Amniotic epithelial cell (primary cell): ENCODE data around the gene VPS52.
"Not testable (repeated sequence)": the region's sequence is repeated elsewhere in the genome, so short reads cannot be mapped to it uniquely, and the experiment has no call there.

ENCODE experiments used
- DNase-seq: peaks from one replicate; pipeline ENCODE4 v3.0.0-alpha.2; 2010; ENCODE audit warnings: low read depth

The VPS52 gene

GRCh38 chr6:33279257-33279695, 7.6 kb upstream of the VPS52 start:
- DNase-seq: no peak

DNA sequence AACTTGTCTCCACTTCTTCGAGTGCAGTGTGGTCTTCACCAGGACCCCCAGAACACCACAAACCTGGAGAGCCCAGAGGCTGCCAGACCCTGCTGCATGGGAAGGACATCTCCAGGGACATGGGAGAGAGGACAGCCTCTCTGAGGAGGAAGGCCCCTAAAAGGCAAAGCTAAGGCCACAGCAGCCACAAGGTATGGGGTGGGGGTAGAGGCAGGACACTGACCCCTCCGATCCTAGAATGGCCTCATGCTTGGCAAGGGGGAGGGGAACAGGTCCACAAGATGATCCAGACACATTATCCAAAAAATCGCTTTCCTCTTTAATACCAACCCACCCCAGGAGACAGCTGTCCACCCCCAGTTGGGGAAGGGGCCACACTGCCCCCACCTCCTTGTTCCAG, 7.1 kb upstream of the VPS52 start:
- DNase-seq: no peak

- no peak for DNase-seq
Observed at GRCh38 chr6:33278392-33278741, 6.7 kb upstream of the VPS52 start.

DNA sequence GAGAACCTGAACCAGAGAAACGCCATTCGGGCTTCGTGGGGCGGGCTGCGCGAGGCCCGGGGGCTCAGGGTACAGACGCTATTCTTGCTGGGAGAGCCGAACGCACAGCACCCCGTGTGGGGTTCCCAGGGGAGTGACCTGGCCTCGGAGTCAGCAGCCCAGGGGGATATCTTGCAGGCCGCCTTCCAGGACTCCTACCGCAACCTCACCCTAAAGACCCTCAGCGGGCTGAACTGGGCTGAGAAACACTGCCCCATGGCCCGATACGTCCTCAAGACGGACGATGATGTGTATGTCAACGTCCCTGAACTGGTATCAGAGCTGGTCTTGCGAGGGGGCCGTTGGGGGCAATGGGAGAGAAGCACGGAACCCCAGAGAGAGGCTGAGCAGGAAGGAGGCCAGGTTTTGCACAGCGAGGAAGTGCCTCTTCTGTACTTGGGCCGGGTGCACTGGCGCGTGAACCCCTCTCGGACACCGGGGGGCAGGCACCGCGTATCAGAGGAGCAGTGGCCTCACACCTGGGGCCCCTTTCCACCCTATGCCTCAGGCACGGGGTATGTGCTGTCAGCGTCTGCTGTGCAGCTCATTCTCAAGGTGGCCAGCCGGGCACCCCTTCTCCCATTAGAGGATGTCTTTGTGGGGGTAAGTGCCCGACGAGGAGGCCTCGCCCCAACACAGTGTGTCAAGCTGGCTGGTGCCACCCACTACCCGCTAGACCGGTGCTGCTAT, 6.2 kb upstream of the VPS52 start:
- DNase-seq: no peak

DNA sequence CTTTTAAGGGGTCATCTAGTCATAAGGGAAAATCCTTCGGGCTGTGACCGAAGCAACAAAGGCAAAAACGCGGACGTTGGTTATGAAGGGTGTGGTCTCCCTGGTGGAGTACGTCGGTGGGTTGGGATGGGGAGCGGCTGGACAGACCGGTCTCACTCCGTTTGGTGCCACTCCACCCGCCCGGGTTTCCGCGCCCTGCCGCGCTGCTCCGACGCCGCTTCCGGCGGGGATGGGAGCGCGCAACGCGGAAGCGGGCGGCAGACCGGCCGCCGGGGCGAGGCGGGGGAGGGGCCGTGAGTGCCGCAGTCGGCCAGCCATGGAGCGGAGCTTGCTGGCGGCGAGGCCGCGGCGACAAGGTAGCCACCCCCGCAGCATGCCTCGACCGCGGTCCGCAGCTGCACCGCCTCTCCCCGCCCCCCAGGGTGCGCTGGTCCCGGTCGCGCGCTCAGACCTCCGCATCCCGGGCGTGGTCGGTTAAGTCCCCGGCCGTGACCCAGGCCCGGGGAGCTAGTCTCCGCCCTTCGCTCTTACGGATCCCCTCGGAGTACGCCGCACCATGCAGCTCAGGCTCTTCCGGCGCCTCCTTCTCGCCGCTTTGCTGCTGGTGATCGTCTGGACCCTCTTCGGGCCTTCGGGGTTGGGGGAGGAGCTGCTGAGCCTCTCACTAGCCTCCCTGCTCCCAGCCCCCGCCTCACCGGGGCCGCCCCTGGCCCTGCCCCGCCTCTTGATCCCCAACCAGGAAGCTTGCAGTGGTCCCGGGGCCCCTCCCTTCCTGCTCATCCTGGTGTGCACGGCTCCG, 5.4 kb upstream of the VPS52 start, which contains the start of gene B3GALT4:
Gene B3GALT4, plus strand, starts transcription at position 260 of the 799 bp plus-strand sequence. Its CDS starts 297 bp downstream, at position 557.
- peak; percentile 71 for DNase-seq

DNA sequence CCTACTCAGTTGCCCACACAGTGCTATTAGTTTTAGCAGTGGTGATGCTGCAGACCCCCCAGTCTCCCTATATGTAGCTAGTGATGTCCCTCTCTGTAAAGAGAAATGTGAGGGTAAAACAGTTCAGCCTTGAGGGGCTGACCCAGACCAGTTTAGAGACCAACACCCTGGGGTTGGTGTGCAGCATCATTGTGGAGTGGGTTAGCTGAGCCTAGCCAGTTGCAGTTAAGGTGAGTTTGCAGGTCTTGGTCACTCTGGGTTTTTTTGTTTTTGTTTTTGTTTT, 4.8 kb upstream of the VPS52 start:
- no peak for DNase-seq

GRCh38 chr6:33275795-33276580, 4.3 kb upstream of the VPS52 start:
- DNase-seq: not testable (repeated sequence)

- DNase-seq: no peak
Observed at GRCh38 chr6:33273924-33274902, 2.5 kb upstream of the VPS52 start.

DNA sequence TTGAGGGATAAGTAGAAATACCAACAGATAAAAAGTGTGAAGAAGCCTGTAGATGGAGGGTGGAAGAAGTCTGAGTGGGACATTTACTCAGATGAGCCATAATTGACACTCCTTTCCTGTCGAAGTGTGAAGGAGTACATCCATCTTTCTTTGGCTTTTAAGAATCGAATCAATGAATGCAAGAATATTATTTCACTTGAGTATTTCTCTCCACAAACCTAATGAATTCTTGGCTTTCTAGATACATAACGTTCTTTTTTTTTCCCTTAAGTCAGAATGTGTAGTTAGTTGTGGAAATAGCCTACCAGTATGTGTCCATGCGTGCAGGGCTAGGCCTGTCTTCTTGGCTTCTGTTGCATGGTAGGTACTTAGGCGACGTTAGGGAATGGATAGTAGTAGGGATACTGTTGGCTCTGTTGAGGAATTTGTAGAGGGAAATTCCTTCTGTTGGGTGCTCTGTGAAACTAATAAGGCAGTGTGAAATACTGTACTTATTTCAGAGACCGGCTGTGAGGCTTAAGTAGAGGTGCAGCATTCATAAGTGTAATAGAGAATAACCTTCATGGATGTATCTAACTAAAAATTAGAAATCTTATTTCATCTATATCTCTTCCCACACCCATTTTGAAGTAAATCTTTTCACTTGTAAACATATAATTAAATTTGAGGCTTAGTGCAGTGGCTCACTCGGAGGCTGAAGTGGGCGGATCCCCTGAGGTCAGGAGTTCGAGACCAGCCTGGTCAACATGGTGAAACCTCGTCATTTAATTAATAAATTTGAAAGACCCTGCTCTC, 1.6 kb upstream of the VPS52 start:
- no peak for DNase-seq

DNA sequence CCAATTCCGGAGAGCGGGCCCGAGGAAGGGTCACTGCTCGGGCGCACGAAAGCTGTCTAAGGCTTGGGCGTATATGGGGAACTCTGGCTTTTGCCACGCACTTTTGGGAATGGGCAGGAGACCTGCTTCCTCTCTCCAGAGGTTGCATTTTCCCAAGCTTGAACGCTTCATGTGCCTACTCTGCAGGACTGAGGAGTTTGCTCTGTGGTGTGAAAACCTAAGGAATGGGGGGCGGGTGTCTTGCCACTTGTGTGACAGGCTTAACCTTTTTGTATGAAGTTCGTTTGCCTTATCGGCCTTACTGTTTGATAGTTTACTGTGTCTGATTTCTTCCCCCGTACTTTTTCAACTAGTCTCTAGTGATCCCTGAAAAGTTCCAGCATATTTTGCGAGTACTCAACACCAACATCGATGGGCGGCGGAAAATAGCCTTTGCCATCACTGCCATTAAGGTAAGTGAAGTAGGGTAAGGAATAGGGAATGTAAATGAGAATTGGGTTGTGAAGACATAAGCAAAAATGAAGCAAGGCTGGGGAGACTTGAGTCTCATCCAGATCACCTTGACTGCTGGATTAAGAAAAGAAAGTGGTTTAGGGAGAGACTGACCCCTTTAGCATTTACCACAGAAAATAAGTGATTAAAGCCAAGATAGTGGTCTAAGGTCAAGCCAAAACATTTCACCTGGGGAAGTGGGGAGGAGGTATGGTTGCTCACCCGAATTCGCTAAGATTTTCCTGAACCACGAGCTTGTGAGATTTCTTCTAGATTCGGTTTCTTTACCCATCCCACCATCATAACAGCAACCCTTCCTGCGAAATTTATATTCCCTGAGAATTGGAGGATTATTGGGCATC, 826 bp upstream of the VPS52 start:
- DNase-seq: no peak

GRCh38 chr6:33271117-33271467, 584 bp downstream of the VPS52 start:
- no peak for DNase-seq

GRCh38 chr6:33264015-33264414, 7.7 kb downstream of the VPS52 start:
- DNase-seq: no peak

DNA sequence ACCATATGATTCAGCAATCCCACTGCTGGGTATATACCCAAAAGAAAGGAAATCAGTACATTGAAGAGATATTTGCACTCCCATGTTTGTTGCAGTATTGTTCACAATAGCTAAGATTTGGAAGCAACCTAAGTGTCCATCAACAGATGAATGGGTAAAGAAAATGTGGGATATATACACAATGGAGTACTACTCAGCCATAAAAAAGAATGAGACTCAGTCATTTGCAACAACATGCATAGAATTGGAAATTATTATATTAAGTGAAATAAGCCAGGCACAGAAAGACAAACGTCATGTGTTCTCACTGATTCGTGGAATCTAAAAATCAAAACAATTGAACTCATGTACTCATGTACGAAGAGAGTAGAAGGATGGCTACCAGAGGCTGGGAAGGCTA, 9.2 kb downstream of the VPS52 start:
- not testable (repeated sequence) for DNase-seq

DNA sequence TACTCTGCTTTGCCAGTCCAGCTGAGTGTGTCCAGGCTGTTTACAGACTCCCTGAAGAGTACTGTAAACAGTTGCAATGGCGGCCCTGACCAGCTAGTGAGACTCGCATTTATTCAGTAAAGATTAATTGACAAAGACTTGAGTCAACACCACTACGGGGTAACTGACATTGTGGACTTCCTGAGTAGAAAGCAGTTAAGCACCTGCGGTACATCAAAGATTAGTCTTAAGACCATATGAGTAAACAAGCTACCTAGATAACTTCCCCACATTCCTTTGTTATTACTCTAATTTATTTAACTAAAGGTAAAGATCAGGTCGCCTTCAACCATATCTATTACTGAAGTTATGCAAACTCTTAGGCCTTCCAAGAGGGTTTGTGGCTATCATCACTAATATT, 12.6 kb downstream of the VPS52 start:
- DNase-seq: no peak

DNA sequence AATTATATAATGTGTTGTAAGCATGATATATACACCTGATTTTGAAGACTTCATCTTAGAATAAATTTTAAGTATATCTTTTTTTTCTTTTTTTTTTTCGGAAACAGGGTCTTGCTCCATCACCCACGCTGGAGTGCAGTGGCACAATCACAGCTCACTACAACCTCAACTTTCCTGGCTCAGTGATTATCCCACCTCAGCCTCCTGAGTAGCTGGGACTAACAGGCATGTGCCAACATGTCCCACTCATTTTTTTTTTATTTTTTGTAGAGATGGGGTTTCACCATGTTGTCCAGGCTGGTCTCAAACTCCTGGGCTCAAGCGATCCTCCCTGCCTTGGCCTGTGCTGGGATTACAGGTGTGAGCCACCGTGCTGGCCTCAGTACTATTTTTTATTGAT, 17.1 kb downstream of the VPS52 start:
- no peak for DNase-seq

GRCh38 chr6:33252759-33253158, 18.9 kb downstream of the VPS52 start:
- peak; percentile 41 for DNase-seq

- DNase-seq: no peak
Observed at GRCh38 chr6:33251395-33252012, 20.2 kb downstream of the VPS52 start.

DNA sequence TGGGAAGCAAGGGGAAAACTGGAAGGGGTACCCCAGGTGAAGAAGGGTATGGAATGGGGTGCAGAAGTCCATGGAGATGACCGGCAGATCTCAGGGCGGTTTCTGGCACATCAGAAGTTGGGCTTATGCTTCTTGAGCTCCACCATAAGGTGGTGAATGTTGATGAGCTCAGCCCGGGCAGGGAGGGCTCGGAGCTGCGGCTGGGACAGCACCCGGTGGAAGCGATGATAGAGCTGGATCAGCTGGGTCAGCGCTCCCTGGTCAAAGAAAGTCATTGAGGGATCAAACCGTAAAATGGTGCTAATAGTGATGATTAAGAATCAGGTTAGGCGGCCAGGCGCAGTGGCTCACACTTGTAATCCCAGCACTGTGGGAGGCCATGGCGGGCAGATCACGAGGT, 20.9 kb downstream of the VPS52 start:
- no peak for DNase-seq
